ENCODE measurements around the gene C19orf25.

GRCh38 chr19:1488282-1488601, 9.2 kb upstream of the C19orf25 start:
- TF ChIP-seq, protein P1, sequence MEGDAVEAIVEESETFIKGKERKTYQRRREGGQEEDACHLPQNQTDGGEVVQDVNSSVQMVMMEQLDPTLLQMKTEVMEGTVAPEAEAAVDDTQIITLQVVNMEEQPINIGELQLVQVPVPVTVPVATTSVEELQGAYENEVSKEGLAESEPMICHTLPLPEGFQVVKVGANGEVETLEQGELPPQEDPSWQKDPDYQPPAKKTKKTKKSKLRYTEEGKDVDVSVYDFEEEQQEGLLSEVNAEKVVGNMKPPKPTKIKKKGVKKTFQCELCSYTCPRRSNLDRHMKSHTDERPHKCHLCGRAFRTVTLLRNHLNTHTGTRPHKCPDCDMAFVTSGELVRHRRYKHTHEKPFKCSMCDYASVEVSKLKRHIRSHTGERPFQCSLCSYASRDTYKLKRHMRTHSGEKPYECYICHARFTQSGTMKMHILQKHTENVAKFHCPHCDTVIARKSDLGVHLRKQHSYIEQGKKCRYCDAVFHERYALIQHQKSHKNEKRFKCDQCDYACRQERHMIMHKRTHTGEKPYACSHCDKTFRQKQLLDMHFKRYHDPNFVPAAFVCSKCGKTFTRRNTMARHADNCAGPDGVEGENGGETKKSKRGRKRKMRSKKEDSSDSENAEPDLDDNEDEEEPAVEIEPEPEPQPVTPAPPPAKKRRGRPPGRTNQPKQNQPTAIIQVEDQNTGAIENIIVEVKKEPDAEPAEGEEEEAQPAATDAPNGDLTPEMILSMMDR (conservative IDR thresholded peaks at IDR 0.05; ENCODE audit: low read depth, low read length), result no peak
- TF ChIP-seq EZH2 (IDR thresholded peaks at IDR 0.05; ENCODE audit: borderline replicate concordance, low read depth, low read length, poor library complexity, severe bottlenecking), result no peak
